Posterior vena cava (tissue), 2 donors: ENCODE results near the gene HAUS8. TPM values are rescaled to one million over a fixed set of nuclear protein-coding genes. Genes with fewer than 3 reads are reported as not detected.

Experiments
- DNase-seq: peaks from one replicate; pipeline ENCODE4 v3.0.0-alpha.2; 2020; ENCODE audit warnings: low spot score
- intact Hi-C, 2 donors: fragments of 100-400 bp; cut with DNase I; formaldehyde crosslinking; loops; one replicate each; pipeline versions ENCODE4 v1.14.1 to v1.14.2; 2022 to 2023
- total RNA-seq, 2 donors: library from RNA; stranded (reverse); fragmentation: NEBNext Ultra II Directional; extraction: Animal tissue kit (Norgen Biotek cat#: 25700); gene quantifications; one replicate each; pipeline ENCODE4 v1.2.1, GENCODE V29; 2021
- donor health status: DM: yes; HTN: yes; CAD: no.
- donor health status: DM: yes; HTN: yes; CAD: no.

Gene HAUS8
- total RNA-seq, 2 donors from 2014 or later, result 4.2 to 4.8 TPM

DNA sequence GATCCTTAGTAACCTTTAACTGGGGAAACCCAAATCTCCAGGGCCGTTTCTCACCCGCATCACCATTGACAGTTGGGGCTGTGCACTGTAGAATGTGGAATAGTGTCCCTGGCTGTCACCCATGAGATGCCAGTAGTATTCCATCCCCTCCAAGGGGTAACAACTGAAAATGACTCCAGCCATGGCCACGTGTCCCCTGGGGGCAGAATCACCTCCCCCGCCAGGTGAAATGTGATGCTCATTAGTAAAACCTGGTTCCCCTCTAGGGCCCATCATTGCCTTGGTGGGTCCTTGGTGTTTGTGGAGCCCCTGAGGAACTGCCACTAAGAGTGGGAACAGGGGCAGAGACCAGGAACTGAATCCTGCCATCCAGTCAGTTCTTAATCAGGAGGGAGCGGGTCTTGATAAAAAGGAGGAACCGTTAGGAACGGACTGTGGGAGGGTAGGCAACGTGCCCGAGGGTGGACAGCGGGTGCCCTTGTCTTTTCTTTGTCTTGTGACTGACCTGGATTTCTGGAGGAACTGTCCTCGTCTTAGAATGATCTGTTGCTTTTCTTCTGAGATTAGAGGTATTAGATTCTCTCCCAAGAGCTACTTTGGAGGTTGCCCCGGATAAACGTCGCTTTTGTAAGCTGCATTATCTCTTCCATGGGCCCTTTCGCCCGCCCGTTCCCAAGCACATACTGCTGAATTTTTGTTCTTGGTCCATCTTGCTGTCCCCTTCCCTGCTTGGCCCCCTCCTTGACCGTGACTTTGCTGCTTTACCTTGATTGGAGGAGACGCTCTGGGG lies 3.9 kb upstream of the HAUS8 start:
- DNase-seq, result no peak
- intact Hi-C loops, result loop anchor here (5.0 to 10.0 kb wide), 2 partner anchors 66 to 68 kb away; no protein-coding TSS in a partner anchor

GRCh38 chr19:17078036-17078919 lies 3.0 kb upstream of the HAUS8 start:
- intact Hi-C loops, result loop anchor here (5.0 to 10.0 kb wide), 2 partner anchors 67 to 69 kb away; no protein-coding TSS in a partner anchor
- no peak for DNase-seq

GRCh38 chr19:17077447-17078028 lies 2.3 kb upstream of the HAUS8 start:
- no peak for DNase-seq
- intact Hi-C loops, result loop anchor here (5.0 to 10.0 kb wide), 2 partner anchors 67 to 70 kb away; no protein-coding TSS in a partner anchor

- intact Hi-C loops, result loop anchor here (5.0 to 10.0 kb wide), 2 partner anchors 68 to 71 kb away; no protein-coding TSS in a partner anchor
- no peak for DNase-seq
Measured at GRCh38 chr19:17076543-17076991, 1.3 kb upstream of the HAUS8 start.

- intact Hi-C loops, result loop anchor here (5.0 to 10.0 kb wide), 2 partner anchors 69 to 71 kb away; no protein-coding TSS in a partner anchor
- DNase-seq, result no peak
Measured at GRCh38 chr19:17075864-17076542, 751 bp upstream of the HAUS8 start.

- intact Hi-C loops, result loop anchor here (5.0 to 10.0 kb wide), 3 partner anchors 70 to 208 kb away; partner anchors contain the start of gene ANKLE1 (in 2 of the 2)
- DNase-seq, result no peak
Measured at GRCh38 chr19:17074634-17075034, 618 bp downstream of the HAUS8 start.

- intact Hi-C loops, result loop anchor here (5.0 to 10.0 kb wide), 2 partner anchors 71 to 208 kb away; partner anchors contain the start of gene ANKLE1 (in 2 of the 2)
- DNase-seq, result no peak
Measured at GRCh38 chr19:17073869-17074633, 1.2 kb downstream of the HAUS8 start.

DNA sequence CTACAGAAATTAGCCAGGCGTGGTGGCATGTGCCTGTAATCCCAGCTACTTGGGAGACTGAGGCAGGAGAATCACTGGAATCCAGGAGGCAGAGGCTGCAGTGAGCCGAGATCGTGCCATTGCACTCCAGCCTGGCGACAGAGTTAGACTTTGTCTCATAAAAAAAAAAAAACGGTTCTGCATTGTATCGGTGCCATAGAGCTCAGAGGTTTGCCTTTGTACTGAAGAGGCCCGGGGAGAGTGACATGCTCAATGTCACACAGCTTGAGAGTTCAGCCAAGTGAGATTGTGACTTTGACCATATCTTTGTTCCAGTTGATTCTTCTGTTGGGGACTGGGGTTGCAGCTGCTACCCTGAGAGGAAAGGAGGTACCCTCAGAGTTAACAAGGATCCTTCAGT lies 4.3 kb downstream of the HAUS8 start:
- DNase-seq, result no peak
- intact Hi-C loops, result loop anchor here (5.0 to 10.0 kb wide), 2 partner anchors 74 to 211 kb away; partner anchors contain the start of gene ANKLE1 (in 2 of the 2)

GRCh38 chr19:17070421-17070820 lies 4.8 kb downstream of the HAUS8 start:
- DNase-seq, result no peak
- intact Hi-C loops, result loop anchor here (5.0 to 10.0 kb wide), 2 partner anchors 74 to 212 kb away; partner anchors contain the start of gene ANKLE1 (in 2 of the 2)

GRCh38 chr19:17069193-17069592 lies 6.1 kb downstream of the HAUS8 start:
- intact Hi-C loops, result loop anchor here in 1 of 2 donors (5.0 kb wide), 1 partner anchor 153 kb away; no protein-coding TSS in a partner anchor
- no peak for DNase-seq

GRCh38 chr19:17063428-17063827 lies 11.8 kb downstream of the HAUS8 start:
- no peak for DNase-seq
- intact Hi-C loops, result no loop called here

DNA sequence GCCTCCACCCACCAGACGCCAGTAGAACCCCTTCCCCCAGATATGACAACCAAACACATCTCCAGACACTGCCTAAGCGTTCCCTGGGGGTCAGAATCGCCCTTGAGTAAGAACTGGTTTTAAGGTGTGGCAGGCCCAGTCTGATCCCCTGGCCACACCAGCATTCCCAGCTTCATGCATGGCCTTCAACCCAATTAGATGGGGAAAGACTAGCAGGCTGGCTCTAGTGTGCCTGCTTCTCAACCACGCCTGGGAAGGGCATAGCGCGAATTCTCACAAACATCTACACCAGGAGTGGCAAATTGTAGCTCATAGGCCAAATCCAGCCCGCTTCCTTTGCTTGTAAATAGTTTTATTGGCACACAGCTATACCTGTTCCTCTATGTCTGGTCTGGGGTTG lies 13.6 kb downstream of the HAUS8 start:
- intact Hi-C loops, result no loop called here
- no peak for DNase-seq

- DNase-seq, result no peak
- intact Hi-C loops, result no loop called here
Measured at GRCh38 chr19:17061205-17061604, 14.0 kb downstream of the HAUS8 start.

- no peak for DNase-seq
- intact Hi-C loops, result no loop called here
Measured at GRCh38 chr19:17060802-17061201, 14.4 kb downstream of the HAUS8 start.

DNA sequence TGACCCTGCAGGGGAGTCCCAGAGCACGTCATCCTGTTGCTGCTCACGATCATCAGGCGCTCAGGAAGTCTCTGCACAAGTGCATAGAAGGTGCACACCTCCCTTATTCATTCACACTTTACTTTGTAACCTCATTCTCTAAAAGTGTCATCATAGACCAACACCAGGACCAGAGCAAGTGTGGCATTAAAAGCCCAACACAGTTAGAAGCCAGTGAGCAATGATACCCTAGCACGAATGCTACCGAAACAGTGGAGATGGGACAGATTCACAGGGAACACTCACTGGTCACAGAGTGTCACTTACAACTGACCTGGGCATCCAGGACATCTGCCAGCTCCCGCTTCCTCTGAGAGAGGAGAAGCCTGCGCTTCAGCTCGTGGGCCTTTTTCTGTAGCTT lies 17.0 kb downstream of the HAUS8 start:
- intact Hi-C loops, result loop anchor here in 1 of 2 donors (10.0 kb wide), 1 partner anchor 343 kb away; the partner anchor contains the start of gene NWD1
- DNase-seq, result no peak

DNA sequence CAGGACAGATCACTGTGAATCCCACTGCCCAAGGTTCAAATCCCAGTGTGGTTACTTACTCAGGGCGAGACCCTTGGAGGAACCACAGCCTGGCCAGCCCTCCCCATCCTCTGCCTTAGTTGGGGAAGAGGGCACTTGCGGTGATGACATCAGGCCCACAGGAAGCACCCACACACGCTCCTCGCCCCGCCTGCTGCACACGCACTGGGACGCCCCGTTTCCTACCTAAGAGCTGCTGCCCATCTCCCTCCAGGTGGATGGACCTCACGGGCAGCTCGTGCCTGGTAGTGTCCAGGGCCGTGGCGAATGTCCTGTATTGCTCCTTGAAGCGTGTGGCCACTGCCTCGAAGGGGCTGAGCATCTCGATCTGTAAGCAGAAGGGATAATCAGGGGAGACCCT lies 19.6 kb downstream of the HAUS8 start:
- intact Hi-C loops, result loop anchor here in 1 of 2 donors (10.0 kb wide), 1 partner anchor 341 kb away; the partner anchor contains the start of gene NWD1
- DNase-seq, result no peak

DNA sequence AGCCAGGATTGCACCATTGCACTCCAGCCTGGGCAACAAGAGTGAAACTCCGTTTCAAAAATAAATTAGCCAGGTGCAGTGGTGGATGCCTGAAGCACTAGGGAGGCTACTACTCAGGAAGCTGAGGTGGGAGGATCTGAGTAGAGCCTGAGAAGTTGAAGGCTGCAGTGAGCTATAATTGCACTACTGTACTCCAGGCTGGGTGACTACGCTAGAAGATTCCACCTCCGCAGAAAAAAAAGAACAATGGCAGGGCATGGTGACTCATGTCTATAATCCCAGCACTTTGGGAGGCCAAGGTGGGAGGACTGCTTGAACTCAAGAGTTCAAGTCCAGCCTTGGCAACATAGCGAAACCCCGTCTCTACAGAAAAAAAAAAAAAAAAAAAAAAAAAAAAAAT lies 20.5 kb downstream of the HAUS8 start:
- intact Hi-C loops, result loop anchor here (5.0 to 10.0 kb wide), 2 partner anchors 282 to 340 kb away; partner anchors contain the start of gene NWD1 (in 1 of the 2)
- DNase-seq, result no peak
